Dendritic cell treated with granulocyte-macrophage colony-stimulating factor and Interleukin-4, amounts not matched to agents 40 ng/mL and 50 ng/mL, for 4 days (primary cell): ENCODE results near the gene NOP16.

Source experiments
- H3K27ac Mint-ChIP-seq: one replicate; pipeline ENCODE4 v1.8.0; 2022; ENCODE audit warnings: mild to moderate bottlenecking, mixed read lengths
- H3K27me3 Mint-ChIP-seq: one replicate; pipeline ENCODE4 v1.8.0; 2022; ENCODE audit warnings: mild to moderate bottlenecking, mixed read lengths
- H3K36me3 Mint-ChIP-seq: one replicate; pipeline ENCODE4 v1.8.0; 2022; ENCODE audit warnings: low read depth, mixed read lengths
- H3K4me1 Mint-ChIP-seq: one replicate; pipeline ENCODE4 v1.8.0; 2022; ENCODE audit warnings: low read depth, mixed read lengths
- H3K4me3 Mint-ChIP-seq: one replicate; pipeline ENCODE4 v1.8.0; 2022; ENCODE audit warnings: mild to moderate bottlenecking, moderate library complexity, mixed read lengths
- H3K9me3 Mint-ChIP-seq: one replicate; pipeline ENCODE4 v1.8.0; 2022; ENCODE audit warnings: mixed read lengths
- intact Hi-C: fragments of 100-400 bp; cut with micrococcal nuclease; formaldehyde crosslinking; loops from one replicate; pipeline ENCODE4 v1.15.0; 2022

Gene NOP16

GRCh38 chr5:176405656-176406435 is 17.4 kb upstream of the NOP16 start:
- Mint-ChIP-seq H3K4me1 (peaks cover 18% of the 10 kb centered on the region), H3K36me3 (peaks cover 87% of the 10 kb centered on the region), H3K27ac (no peak overlapping the region), H3K27me3 (no peaks in the 10 kb centered on the region), H3K4me3 (no peak overlapping the region), H3K9me3 (no peaks in the 10 kb centered on the region)
- intact Hi-C loops: no loop called here

DNA sequence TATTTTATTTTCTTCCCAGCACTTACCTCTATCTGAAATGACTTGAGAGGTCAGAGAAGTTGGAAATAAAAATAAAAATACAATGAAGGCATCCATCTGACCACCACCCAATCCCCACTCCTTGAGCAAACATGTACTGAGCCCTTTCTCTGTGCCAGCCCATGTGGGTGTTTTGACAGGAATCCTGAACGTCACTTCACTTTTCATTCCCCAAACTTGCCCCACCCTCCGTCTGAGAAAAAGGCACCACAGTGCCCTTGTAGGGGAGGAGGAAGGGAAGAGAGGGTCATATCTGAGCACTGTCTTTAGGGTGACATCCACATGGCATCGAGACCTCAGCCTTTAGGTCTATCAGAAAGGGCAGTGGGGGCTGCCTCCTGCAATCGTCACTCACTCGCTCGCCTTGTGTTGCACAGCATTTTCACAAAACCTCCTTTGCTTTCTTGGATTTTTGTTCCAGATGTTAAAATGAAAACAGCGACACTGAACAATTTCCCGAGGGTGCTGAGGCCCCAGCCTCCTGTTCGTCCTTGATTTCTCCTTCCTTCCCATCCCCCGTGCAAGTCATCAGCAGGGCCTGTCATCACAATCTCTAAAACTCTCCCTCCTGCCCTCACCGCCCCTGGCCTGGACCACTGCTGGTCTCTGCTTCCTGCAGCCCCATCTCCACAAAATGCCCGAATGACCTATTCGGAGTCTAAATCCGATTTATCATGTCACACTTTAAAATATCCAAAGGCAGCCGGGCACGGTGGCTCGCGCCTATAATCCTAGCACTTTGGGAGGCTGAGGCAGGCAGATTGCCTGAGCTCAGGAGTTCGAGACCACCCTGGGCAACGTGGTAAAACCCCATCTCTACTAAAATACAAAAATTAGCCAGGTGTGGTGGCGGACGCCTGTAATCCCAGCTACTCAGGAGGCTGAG is 13.1 kb upstream of the NOP16 start:
- H3K9me3 Mint-ChIP-seq: no peaks in the 10 kb centered on the region
- no peaks in the 10 kb centered on the region for H3K27me3 Mint-ChIP-seq
- no peak overlapping the region for H3K4me3 Mint-ChIP-seq
- H3K36me3 Mint-ChIP-seq: peaks cover 80% of the 10 kb centered on the region
- intact Hi-C loops: no loop called here
- no peak overlapping the region for H3K27ac Mint-ChIP-seq
- peaks cover 25% of the 10 kb centered on the region for H3K4me1 Mint-ChIP-seq

- Mint-ChIP-seq H3K27ac (no peak overlapping the region), H3K36me3 (peaks cover 80% of the 10 kb centered on the region), H3K9me3 (no peaks in the 10 kb centered on the region), H3K4me3 (no peak overlapping the region), H3K4me1 (peaks cover 26% of the 10 kb centered on the region), H3K27me3 (no peaks in the 10 kb centered on the region)
- intact Hi-C loops: no loop called here
These were observed 12.2 kb upstream of the NOP16 start for GRCh38 chr5:176400382-176401156.

GRCh38 chr5:176397736-176398420 is 9.5 kb upstream of the NOP16 start:
- peaks cover 82% of the 10 kb centered on the region for H3K36me3 Mint-ChIP-seq
- H3K9me3 Mint-ChIP-seq: no peaks in the 10 kb centered on the region
- H3K27me3 Mint-ChIP-seq: no peaks in the 10 kb centered on the region
- intact Hi-C loops: no loop called here
- H3K4me1 Mint-ChIP-seq: peaks cover 35% of the 10 kb centered on the region
- no peak overlapping the region for H3K4me3 Mint-ChIP-seq
- no peak overlapping the region for H3K27ac Mint-ChIP-seq

- no peaks in the 10 kb centered on the region for H3K27me3 Mint-ChIP-seq
- peaks cover 44% of the 10 kb centered on the region for H3K4me1 Mint-ChIP-seq
- H3K36me3 Mint-ChIP-seq: peaks cover 90% of the 10 kb centered on the region
- H3K27ac Mint-ChIP-seq: peak overlapping the region; percentile 2
- no peaks in the 10 kb centered on the region for H3K9me3 Mint-ChIP-seq
- no peak overlapping the region for H3K4me3 Mint-ChIP-seq
- intact Hi-C loops: no loop called here
These were observed 7.9 kb upstream of the NOP16 start for GRCh38 chr5:176396330-176396729.

DNA sequence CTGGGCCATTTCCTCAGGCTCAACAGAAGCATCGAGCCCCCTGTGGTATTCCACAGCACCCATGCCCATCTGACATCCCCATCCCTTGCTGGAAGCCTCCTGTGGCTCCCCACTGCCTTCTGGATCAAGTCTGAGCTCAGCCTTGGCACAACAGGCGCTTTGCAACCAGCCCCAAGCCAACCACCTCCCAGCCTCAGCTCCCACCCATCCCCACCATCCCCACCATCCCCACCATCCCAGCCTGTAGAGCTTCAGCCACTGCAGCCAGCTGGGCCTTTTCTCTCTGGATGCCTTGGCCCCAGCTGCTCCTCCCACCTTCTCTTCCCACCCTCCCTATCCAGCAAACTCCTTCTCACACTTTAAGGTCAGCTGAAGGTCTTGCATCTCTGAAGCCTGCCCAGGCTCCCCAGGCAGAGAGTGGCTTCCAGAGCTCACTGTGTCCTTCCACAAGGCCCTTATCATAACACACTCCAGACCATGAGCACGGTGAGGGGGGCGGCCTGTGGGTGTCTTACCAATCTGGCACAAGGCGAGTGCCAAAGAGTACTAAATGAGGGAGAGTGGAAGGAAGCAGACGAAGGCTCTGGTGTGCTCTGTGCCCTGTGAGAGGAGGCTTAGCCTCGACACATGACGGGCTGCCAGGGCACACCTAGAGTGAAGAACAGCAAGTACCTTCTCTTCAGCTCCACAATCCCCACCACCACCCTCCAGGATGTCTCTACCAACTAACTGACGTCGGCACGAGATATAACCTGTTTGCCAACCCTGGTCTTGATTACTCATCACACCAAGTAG is 6.7 kb upstream of the NOP16 start:
- Mint-ChIP-seq H3K27me3 (no peaks in the 10 kb centered on the region), H3K27ac (no peak overlapping the region), H3K4me3 (no peak overlapping the region), H3K9me3 (no peaks in the 10 kb centered on the region), H3K4me1 (peaks cover 53% of the 10 kb centered on the region), H3K36me3 (peaks cover 90% of the 10 kb centered on the region)
- intact Hi-C loops: no loop called here

- peaks cover 91% of the 10 kb centered on the region for H3K36me3 Mint-ChIP-seq
- H3K27me3 Mint-ChIP-seq: no peaks in the 10 kb centered on the region
- no peaks in the 10 kb centered on the region for H3K9me3 Mint-ChIP-seq
- peaks cover 53% of the 10 kb centered on the region for H3K4me1 Mint-ChIP-seq
- no peak overlapping the region for H3K27ac Mint-ChIP-seq
- intact Hi-C loops: no loop called here
- H3K4me3 Mint-ChIP-seq: no peak overlapping the region
These were observed 5.7 kb upstream of the NOP16 start for GRCh38 chr5:176394096-176394495.

GRCh38 chr5:176392526-176392925 is 4.1 kb upstream of the NOP16 start:
- H3K4me1 Mint-ChIP-seq: peaks cover 55% of the 10 kb centered on the region
- H3K27ac Mint-ChIP-seq: peak overlapping the region; percentile 100
- H3K4me3 Mint-ChIP-seq: peak overlapping the region; percentile 64
- peaks cover 93% of the 10 kb centered on the region for H3K36me3 Mint-ChIP-seq
- H3K9me3 Mint-ChIP-seq: no peaks in the 10 kb centered on the region
- no peaks in the 10 kb centered on the region for H3K27me3 Mint-ChIP-seq
- intact Hi-C loops: no loop called here

GRCh38 chr5:176391999-176392398 is 3.6 kb upstream of the NOP16 start:
- Mint-ChIP-seq H3K4me3 (peak overlapping the region; percentile 64), H3K27ac (peak overlapping the region; percentile 100), H3K9me3 (no peaks in the 10 kb centered on the region), H3K4me1 (peaks cover 58% of the 10 kb centered on the region), H3K27me3 (no peaks in the 10 kb centered on the region), H3K36me3 (peaks cover 92% of the 10 kb centered on the region)
- intact Hi-C loops: no loop called here

DNA sequence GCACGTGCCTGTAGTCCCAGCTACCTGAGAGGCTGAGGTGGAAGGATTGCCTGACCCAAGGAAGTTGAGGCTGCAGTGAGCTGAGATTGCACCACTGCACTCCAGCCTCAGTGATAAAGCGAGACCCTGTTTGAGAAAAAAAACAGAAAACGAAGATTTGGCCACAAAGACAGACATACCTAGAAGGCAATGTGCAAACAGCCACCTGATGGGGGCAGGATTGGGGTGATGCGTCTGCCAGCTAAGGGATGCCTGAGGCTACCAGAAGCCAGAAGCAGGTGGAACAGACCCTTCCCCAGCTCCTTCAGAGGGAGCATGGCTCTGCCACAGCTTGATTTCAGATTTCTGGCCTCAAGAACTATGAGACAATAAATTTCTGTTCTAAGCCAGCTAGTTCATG is 3.1 kb upstream of the NOP16 start:
- Mint-ChIP-seq H3K36me3 (peaks cover 92% of the 10 kb centered on the region), H3K27ac (peak overlapping the region; percentile 100), H3K4me1 (peaks cover 58% of the 10 kb centered on the region), H3K27me3 (no peaks in the 10 kb centered on the region), H3K4me3 (peak overlapping the region; percentile 64), H3K9me3 (no peaks in the 10 kb centered on the region)
- intact Hi-C loops: no loop called here

- H3K9me3 Mint-ChIP-seq: no peaks in the 10 kb centered on the region
- peaks cover 90% of the 10 kb centered on the region for H3K36me3 Mint-ChIP-seq
- H3K4me1 Mint-ChIP-seq: peaks cover 72% of the 10 kb centered on the region
- H3K27ac Mint-ChIP-seq: peak overlapping the region; percentile 100
- intact Hi-C loops: loop anchor here (1.0 to 10.0 kb wide), 3 partner anchors 27 to 145 kb away; partner anchors contain the start of genes CLTB, FAF2 and RNF44
- H3K4me3 Mint-ChIP-seq: peak overlapping the region; percentile 100
- no peaks in the 10 kb centered on the region for H3K27me3 Mint-ChIP-seq
These were observed 1.0 kb upstream of the NOP16 start for GRCh38 chr5:176389135-176390123.

- intact Hi-C loops: loop anchor here (1.0 to 10.0 kb wide), 3 partner anchors 23 to 147 kb away; partner anchors contain the start of genes ARL10, KIAA1191 and RNF44
- Mint-ChIP-seq H3K36me3 (peaks cover 90% of the 10 kb centered on the region), H3K27ac (peak overlapping the region; percentile 100), H3K9me3 (no peaks in the 10 kb centered on the region), H3K27me3 (no peaks in the 10 kb centered on the region), H3K4me1 (peaks cover 72% of the 10 kb centered on the region), H3K4me3 (peak overlapping the region; percentile 100)
These were observed 375 bp downstream of the NOP16 start for GRCh38 chr5:176388003-176388443.
